ENCODE results near the gene TBC1D1.

Gene TBC1D1

DNA sequence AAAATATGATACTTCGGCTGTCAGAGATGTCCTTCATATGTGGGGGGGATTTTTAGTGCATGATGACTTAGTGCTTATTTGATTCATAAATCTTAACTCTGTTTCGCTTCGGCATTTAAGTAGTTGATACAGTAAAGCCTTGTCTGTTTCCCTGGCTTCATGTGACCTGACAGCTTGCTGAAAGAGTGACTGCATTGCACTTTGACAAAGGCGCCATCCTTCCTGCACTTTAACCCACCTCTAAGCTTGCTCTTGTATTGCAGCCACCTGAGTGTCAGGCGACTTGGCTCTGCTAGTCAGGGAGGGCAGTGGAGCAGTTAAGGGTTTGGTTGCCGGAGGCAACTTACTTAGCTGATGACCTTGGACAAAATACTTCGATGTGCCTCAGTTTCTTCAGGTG, 134.8 kb downstream of the TBC1D1 start:
- H3K4me3 ChIP-seq (ENCODE audit: low read length), result no peak overlapping the region
- no peaks in the 10 kb centered on the region for H4K20me1 ChIP-seq (ENCODE audit: control insufficient read depth, insufficient read depth, low read depth, low read length)
- H3K27ac ChIP-seq (ENCODE audit: low read depth, low read length), result no peak overlapping the region
- H3F3A ChIP-seq (ENCODE audit: control insufficient read depth, insufficient read depth), result no peaks in the 10 kb centered on the region; the same call in 1 of the 2 replicates
- no peaks in the 10 kb centered on the region for H3K9me2 ChIP-seq (replicated peaks; ENCODE audit: control insufficient read depth, low read length)
- no peak for TF ChIP-seq EZH2phosphoT487 (IDR thresholded peaks at IDR 0.05; ENCODE audit: borderline replicate concordance, low read length)
- TF ChIP-seq, protein P1, sequence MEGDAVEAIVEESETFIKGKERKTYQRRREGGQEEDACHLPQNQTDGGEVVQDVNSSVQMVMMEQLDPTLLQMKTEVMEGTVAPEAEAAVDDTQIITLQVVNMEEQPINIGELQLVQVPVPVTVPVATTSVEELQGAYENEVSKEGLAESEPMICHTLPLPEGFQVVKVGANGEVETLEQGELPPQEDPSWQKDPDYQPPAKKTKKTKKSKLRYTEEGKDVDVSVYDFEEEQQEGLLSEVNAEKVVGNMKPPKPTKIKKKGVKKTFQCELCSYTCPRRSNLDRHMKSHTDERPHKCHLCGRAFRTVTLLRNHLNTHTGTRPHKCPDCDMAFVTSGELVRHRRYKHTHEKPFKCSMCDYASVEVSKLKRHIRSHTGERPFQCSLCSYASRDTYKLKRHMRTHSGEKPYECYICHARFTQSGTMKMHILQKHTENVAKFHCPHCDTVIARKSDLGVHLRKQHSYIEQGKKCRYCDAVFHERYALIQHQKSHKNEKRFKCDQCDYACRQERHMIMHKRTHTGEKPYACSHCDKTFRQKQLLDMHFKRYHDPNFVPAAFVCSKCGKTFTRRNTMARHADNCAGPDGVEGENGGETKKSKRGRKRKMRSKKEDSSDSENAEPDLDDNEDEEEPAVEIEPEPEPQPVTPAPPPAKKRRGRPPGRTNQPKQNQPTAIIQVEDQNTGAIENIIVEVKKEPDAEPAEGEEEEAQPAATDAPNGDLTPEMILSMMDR (IDR thresholded peaks at IDR 0.05; ENCODE audit: low read depth, low read length, poor library complexity, severe bottlenecking), result no peak
- H3K9me3 ChIP-seq (ENCODE audit: control insufficient read depth, insufficient read depth, low read length), result no peaks in the 10 kb centered on the region
- H3K4me1 ChIP-seq (ENCODE audit: control insufficient read depth, low read length), result peaks cover 8% of the 10 kb centered on the region
- no peak overlapping the region for H3K4me2 ChIP-seq (ENCODE audit: low read length)
- peaks cover 98% of the 10 kb centered on the region for H3K36me3 ChIP-seq (ENCODE audit: control insufficient read depth, low read length)
- peaks cover 14% of the 10 kb centered on the region for H3K79me2 ChIP-seq (ENCODE audit: control insufficient read depth, low read length)
- no peaks in the 10 kb centered on the region for H3K27me3 ChIP-seq (ENCODE audit: control insufficient read depth, low read length)

DNA sequence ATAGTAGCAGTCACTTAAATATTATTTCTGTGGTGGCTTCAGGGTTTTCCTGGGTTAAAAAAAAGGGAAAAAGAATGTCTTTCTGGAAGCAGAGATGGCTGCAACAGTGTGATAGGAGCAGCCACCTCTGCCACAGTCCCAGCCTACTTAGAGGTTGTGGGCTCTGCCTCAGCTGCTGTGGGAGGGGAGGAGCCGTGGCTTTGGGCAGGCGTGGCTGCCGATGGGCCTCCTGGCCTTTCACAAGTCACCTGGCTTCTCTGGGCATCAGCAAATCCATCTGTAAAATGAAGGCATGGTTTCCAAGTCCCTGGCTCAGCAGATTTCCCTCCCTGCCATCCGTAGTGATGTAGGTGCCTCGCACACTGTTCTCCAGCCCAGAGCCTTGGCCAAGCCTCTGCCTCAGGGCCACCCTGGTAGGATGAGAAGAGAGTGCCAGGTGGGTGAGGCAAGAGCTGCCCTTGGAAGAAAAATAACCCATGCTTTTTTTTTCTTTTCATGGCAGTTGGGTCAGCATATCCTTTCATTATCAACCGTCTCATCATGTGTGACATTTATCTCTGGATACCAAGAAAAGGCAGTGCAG, 135.4 kb downstream of the TBC1D1 start:
- TF ChIP-seq, protein P1 (IDR thresholded peaks at IDR 0.05; ENCODE audit: low read depth, low read length, poor library complexity, severe bottlenecking), result no peak
- TF ChIP-seq EZH2phosphoT487 (IDR thresholded peaks at IDR 0.05; ENCODE audit: borderline replicate concordance, low read length), result no peak
- H3K4me2 ChIP-seq (ENCODE audit: low read length), result no peak overlapping the region
- peaks cover 8% of the 10 kb centered on the region for H3K4me1 ChIP-seq (ENCODE audit: control insufficient read depth, low read length)
- H3K36me3 ChIP-seq (ENCODE audit: control insufficient read depth, low read length), result peaks cover 98% of the 10 kb centered on the region
- no peak overlapping the region for H3K4me3 ChIP-seq (ENCODE audit: low read length)
- peaks cover 14% of the 10 kb centered on the region for H3K79me2 ChIP-seq (ENCODE audit: control insufficient read depth, low read length)
- no peak overlapping the region for H3K27ac ChIP-seq (ENCODE audit: low read depth, low read length)
- no peaks in the 10 kb centered on the region; the same call in 1 of the 2 replicates for H3F3A ChIP-seq (ENCODE audit: control insufficient read depth, insufficient read depth)
- no peaks in the 10 kb centered on the region for H3K9me2 ChIP-seq (replicated peaks; ENCODE audit: control insufficient read depth, low read length)
- H3K27me3 ChIP-seq (ENCODE audit: control insufficient read depth, low read length), result no peaks in the 10 kb centered on the region
- no peaks in the 10 kb centered on the region for H4K20me1 ChIP-seq (ENCODE audit: control insufficient read depth, insufficient read depth, low read depth, low read length)
- no peaks in the 10 kb centered on the region for H3K9me3 ChIP-seq (ENCODE audit: control insufficient read depth, insufficient read depth, low read length)

DNA sequence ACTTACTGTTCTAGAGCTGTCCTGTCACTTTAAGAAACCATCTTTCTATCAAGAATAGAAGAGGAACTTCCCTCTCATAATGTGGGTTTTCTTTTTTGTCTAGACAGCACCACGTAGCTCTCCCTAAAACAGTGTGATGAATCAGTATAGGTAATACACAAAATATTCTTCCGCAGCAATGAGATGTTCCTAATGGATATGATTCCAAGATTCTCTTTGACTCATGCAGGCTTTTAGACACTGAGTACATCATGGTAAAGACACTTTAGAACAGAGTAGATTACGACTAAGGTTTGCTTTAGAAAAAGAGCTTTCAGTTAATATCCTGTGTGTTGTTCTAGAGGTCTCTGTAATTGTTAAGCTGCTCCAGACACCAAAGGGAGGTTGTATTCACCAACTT, 139.1 kb downstream of the TBC1D1 start:
- Histone ChIP-seq H3K79me2 (ENCODE audit: control insufficient read depth, low read length) (peaks cover 4% of the 10 kb centered on the region), H3K4me1 (ENCODE audit: control insufficient read depth, low read length) (peaks cover 19% of the 10 kb centered on the region), H3F3A (ENCODE audit: control insufficient read depth, insufficient read depth) (peaks cover 17% of the 10 kb centered on the region), H3K27ac (ENCODE audit: low read depth, low read length) (no peak overlapping the region), H3K4me3 (ENCODE audit: low read length) (no peak overlapping the region), H3K36me3 (ENCODE audit: control insufficient read depth, low read length) (peaks cover 93% of the 10 kb centered on the region), H3K4me2 (ENCODE audit: low read length) (no peak overlapping the region), H4K20me1 (ENCODE audit: control insufficient read depth, insufficient read depth, low read depth, low read length) (no peaks in the 10 kb centered on the region), H3K9me2 (replicated peaks; ENCODE audit: control insufficient read depth, low read length) (no peaks in the 10 kb centered on the region), H3K27me3 (ENCODE audit: control insufficient read depth, low read length) (no peaks in the 10 kb centered on the region), H3K9me3 (ENCODE audit: control insufficient read depth, insufficient read depth, low read length) (no peaks in the 10 kb centered on the region)
- no peak for TF ChIP-seq EZH2phosphoT487 (IDR thresholded peaks at IDR 0.05; ENCODE audit: borderline replicate concordance, low read length)
- TF ChIP-seq, protein P1 (IDR thresholded peaks at IDR 0.05; ENCODE audit: low read depth, low read length, poor library complexity, severe bottlenecking), result no peak

Measured in DOHH2 (cell line).